Activated naive CD8-positive, alpha-beta T cell treated with anti-CD3 and anti-CD28 coated beads, Interleukin-2, amount 10 ng/mL, durations not matched to agents 7 days and 5 days (primary cell): ENCODE data around the gene BTBD1. TPM values are rescaled to one million over a fixed set of nuclear protein-coding genes. Genes with fewer than 3 reads are reported as not detected.

Experiments
- ATAC-seq: fragments of 150-1000 bp; cut with Tn5 transposase; one replicate; pipeline ENCODE4 v1.10.0; 2021; ENCODE audit warnings: low read depth, moderate library complexity
- POLR2A ChIA-PET: fragments of 350-600 bp; sonication (Branson Sonifier 250); formaldehyde crosslinking; loops from one replicate; lab custom pipeline; 2021; ENCODE audit warnings: antibody characterized with exemption; lab: Charles Lee
- DNase-seq: peaks from one replicate; pipeline ENCODE4 v3.0.0; 2021
- H3K27ac Mint-ChIP-seq: one replicate; pipeline ENCODE4 v1.8.0; 2022; ENCODE audit warnings: mild to moderate bottlenecking, mixed read lengths
- H3K27me3 Mint-ChIP-seq: one replicate; pipeline ENCODE4 v1.8.0; 2022; ENCODE audit warnings: mild to moderate bottlenecking, moderate library complexity, mixed read lengths
- H3K36me3 Mint-ChIP-seq: one replicate; pipeline ENCODE4 v1.8.0; 2021; ENCODE audit warnings: mild to moderate bottlenecking, mixed read lengths
- H3K4me1 Mint-ChIP-seq: one replicate; pipeline ENCODE4 v1.8.0; 2021; ENCODE audit warnings: mixed read lengths
- H3K4me3 Mint-ChIP-seq: one replicate; pipeline ENCODE4 v1.8.0; 2022; ENCODE audit warnings: mild to moderate bottlenecking, moderate library complexity, mixed read lengths
- H3K9me3 Mint-ChIP-seq: one replicate; pipeline ENCODE4 v1.8.0; 2021; ENCODE audit warnings: mixed read lengths
- total RNA-seq, 2 experiments: library from RNA; stranded (reverse); gene quantifications; one replicate each; pipeline ENCODE4 v1.2.3, GENCODE V29; 2021

BTBD1 gene
- total RNA-seq, 2 experiments from 2014 or later = 56.3 to 59.2 TPM

GRCh38 chr15:82993144-82993543, 73.9 kb downstream of the BTBD1 start:
- no peak overlapping the region for H3K27ac Mint-ChIP-seq
- POLR2A ChIA-PET = no interaction called here
- no peaks in the 10 kb centered on the region for H3K27me3 Mint-ChIP-seq
- H3K4me1 Mint-ChIP-seq = peaks cover 10% of the 10 kb centered on the region
- ATAC-seq (no peak), DNase-seq (no peak)
- no peaks in the 10 kb centered on the region for H3K9me3 Mint-ChIP-seq
- H3K4me3 Mint-ChIP-seq = no peak overlapping the region
- H3K36me3 Mint-ChIP-seq = peaks cover 14% of the 10 kb centered on the region

GRCh38 chr15:82992436-82992998, 74.5 kb downstream of the BTBD1 start:
- Mint-ChIP-seq H3K27me3 (no peaks in the 10 kb centered on the region), H3K36me3 (peaks cover 16% of the 10 kb centered on the region), H3K9me3 (no peaks in the 10 kb centered on the region), H3K4me3 (no peak overlapping the region), H3K27ac (no peak overlapping the region), H3K4me1 (peaks cover 11% of the 10 kb centered on the region)
- ATAC-seq (no peak), DNase-seq (no peak)
- POLR2A ChIA-PET = no interaction called here

- Mint-ChIP-seq H3K4me3 (peak overlapping the region; percentile 90), H3K9me3 (no peaks in the 10 kb centered on the region), H3K4me1 (peaks cover 27% of the 10 kb centered on the region), H3K27ac (peak overlapping the region; percentile 98), H3K36me3 (peaks cover 24% of the 10 kb centered on the region), H3K27me3 (no peaks in the 10 kb centered on the region)
- POLR2A ChIA-PET = interaction anchor here (1.2 to 2.3 kb wide), 9 partner anchors 13 to 446 kb away, joined by 3 to 17 read pairs (median 7); partner anchors contain the start of genes C15orf40 and RPS17
- peak; percentile 42 for ATAC-seq
- DNase-seq = no peak
These were observed 80.6 kb downstream of the BTBD1 start for GRCh38 chr15:82986442-82986780.

- Mint-ChIP-seq H3K4me3 (peak within 1 kb of the TSS; percentile 90), H3K4me1 (peaks cover 27% of the 10 kb centered on the region), H3K9me3 (no peaks in the 10 kb centered on the region), H3K36me3 (peaks cover 24% of the 10 kb centered on the region), H3K27ac (peak within 1 kb of the TSS; percentile 98), H3K27me3 (no peaks in the 10 kb centered on the region)
- POLR2A ChIA-PET = interaction anchor here (1.2 to 2.3 kb wide), 9 partner anchors 14 to 445 kb away, joined by 3 to 17 read pairs (median 7); partner anchors contain the start of genes C15orf40 and RPS17
- ATAC-seq (peak; percentile 92), DNase-seq (peak; percentile 83)
These were observed 81.2 kb downstream of the BTBD1 start, which contains the start of gene RAMAC for GRCh38 chr15:82985688-82986441. TSS of gene RAMAC (plus strand) at chr15:82986210. CDS start at chr15:82989019, 2,809 bp downstream.

- Mint-ChIP-seq H3K36me3 (peaks cover 10% of the 10 kb centered on the region), H3K27me3 (no peaks in the 10 kb centered on the region), H3K4me3 (no peak overlapping the region), H3K9me3 (no peaks in the 10 kb centered on the region), H3K4me1 (peaks cover 13% of the 10 kb centered on the region), H3K27ac (no peak overlapping the region)
- DNase-seq = no peak
- no peak for ATAC-seq
- POLR2A ChIA-PET = no interaction called here
These were observed 86.1 kb downstream of the BTBD1 start for GRCh38 chr15:82980981-82981380.

GRCh38 chr15:82979726-82980125, 87.3 kb downstream of the BTBD1 start:
- Mint-ChIP-seq H3K4me3 (no peak overlapping the region), H3K36me3 (peaks cover 10% of the 10 kb centered on the region), H3K9me3 (no peaks in the 10 kb centered on the region), H3K27me3 (no peaks in the 10 kb centered on the region), H3K4me1 (peaks cover 9% of the 10 kb centered on the region), H3K27ac (no peak overlapping the region)
- ATAC-seq (no peak), DNase-seq (no peak)
- POLR2A ChIA-PET = no interaction called here

GRCh38 chr15:82978438-82978837, 88.6 kb downstream of the BTBD1 start:
- DNase-seq (no peak), ATAC-seq (no peak)
- H3K9me3 Mint-ChIP-seq = no peaks in the 10 kb centered on the region
- peaks cover 9% of the 10 kb centered on the region for H3K4me1 Mint-ChIP-seq
- POLR2A ChIA-PET = no interaction called here
- H3K27me3 Mint-ChIP-seq = no peaks in the 10 kb centered on the region
- no peak overlapping the region for H3K4me3 Mint-ChIP-seq
- H3K27ac Mint-ChIP-seq = no peak overlapping the region
- H3K36me3 Mint-ChIP-seq = peaks cover 8% of the 10 kb centered on the region

GRCh38 chr15:82977076-82977475, 90.0 kb downstream of the BTBD1 start:
- Mint-ChIP-seq H3K27me3 (no peaks in the 10 kb centered on the region), H3K36me3 (peaks cover 8% of the 10 kb centered on the region), H3K27ac (no peak overlapping the region), H3K4me3 (no peak overlapping the region), H3K9me3 (no peaks in the 10 kb centered on the region), H3K4me1 (peaks cover 8% of the 10 kb centered on the region)
- ATAC-seq (no peak), DNase-seq (no peak)
- POLR2A ChIA-PET = no interaction called here

- Mint-ChIP-seq H3K9me3 (no peaks in the 10 kb centered on the region), H3K36me3 (peaks cover 3% of the 10 kb centered on the region), H3K27ac (no peak overlapping the region), H3K4me3 (no peak overlapping the region), H3K4me1 (peaks cover 10% of the 10 kb centered on the region), H3K27me3 (peaks cover 3% of the 10 kb centered on the region)
- DNase-seq (no peak), ATAC-seq (no peak)
- POLR2A ChIA-PET = interaction anchor here (2.8 kb wide), 1 partner anchor 13 kb away, joined by 10 read pairs; the partner anchor contains the start of gene RAMAC
These were observed 94.1 kb downstream of the BTBD1 start for GRCh38 chr15:82972990-82973389.

- peaks cover 2% of the 10 kb centered on the region for H3K36me3 Mint-ChIP-seq
- H3K4me1 Mint-ChIP-seq = peaks cover 16% of the 10 kb centered on the region
- no peak overlapping the region for H3K27ac Mint-ChIP-seq
- H3K9me3 Mint-ChIP-seq = no peaks in the 10 kb centered on the region
- no peak overlapping the region for H3K4me3 Mint-ChIP-seq
- POLR2A ChIA-PET = interaction anchor here (2.8 kb wide), 1 partner anchor 15 kb away, joined by 10 read pairs; the partner anchor contains the start of gene RAMAC
- no peak for ATAC-seq
- DNase-seq = no peak
- H3K27me3 Mint-ChIP-seq = peaks cover 3% of the 10 kb centered on the region
These were observed 95.7 kb downstream of the BTBD1 start for GRCh38 chr15:82971218-82971984.

GRCh38 chr15:82970696-82971095, 96.4 kb downstream of the BTBD1 start:
- Mint-ChIP-seq H3K27me3 (peaks cover 3% of the 10 kb centered on the region), H3K9me3 (no peaks in the 10 kb centered on the region), H3K27ac (no peak overlapping the region), H3K36me3 (peaks cover 2% of the 10 kb centered on the region), H3K4me3 (no peak overlapping the region), H3K4me1 (peaks cover 23% of the 10 kb centered on the region)
- DNase-seq (no peak), ATAC-seq (no peak)
- POLR2A ChIA-PET = interaction anchor here (2.8 kb wide), 1 partner anchor 15 kb away, joined by 10 read pairs; the partner anchor contains the start of gene RAMAC

GRCh38 chr15:82970078-82970686, 96.9 kb downstream of the BTBD1 start:
- Mint-ChIP-seq H3K36me3 (peaks cover 2% of the 10 kb centered on the region), H3K4me3 (no peak overlapping the region), H3K9me3 (no peaks in the 10 kb centered on the region), H3K27me3 (peaks cover 3% of the 10 kb centered on the region), H3K4me1 (peaks cover 24% of the 10 kb centered on the region), H3K27ac (no peak overlapping the region)
- no peak for DNase-seq
- ATAC-seq = no peak
- POLR2A ChIA-PET = interaction anchor here (2.8 kb wide), 1 partner anchor 16 kb away, joined by 10 read pairs; the partner anchor contains the start of gene RAMAC

GRCh38 chr15:82969353-82969752, 97.7 kb downstream of the BTBD1 start:
- DNase-seq (no peak), ATAC-seq (no peak)
- Mint-ChIP-seq H3K4me1 (peaks cover 24% of the 10 kb centered on the region), H3K27me3 (peaks cover 3% of the 10 kb centered on the region), H3K27ac (no peak overlapping the region), H3K36me3 (peaks cover 2% of the 10 kb centered on the region), H3K9me3 (no peaks in the 10 kb centered on the region), H3K4me3 (no peak overlapping the region)
- POLR2A ChIA-PET = interaction anchor here (0.8 to 1.0 kb wide), 2 partner anchors 42 to 98 kb away, joined by 4 read pairs; partner anchors contain the start of genes BTBD1 and C15orf40
